Measurements from ENCODE around the gene CYRIA. TPM values are rescaled to one million over a fixed set of nuclear protein-coding genes. Genes with fewer than 3 reads are reported as not detected.

The CYRIA gene
- total and polyA plus RNA-seq, 10 of the 15 experiments (the other 5 are each of a cell fraction or from before 2014, with no cell fraction given) = 3.0 to 13.1 (median 8.5) TPM

DNA sequence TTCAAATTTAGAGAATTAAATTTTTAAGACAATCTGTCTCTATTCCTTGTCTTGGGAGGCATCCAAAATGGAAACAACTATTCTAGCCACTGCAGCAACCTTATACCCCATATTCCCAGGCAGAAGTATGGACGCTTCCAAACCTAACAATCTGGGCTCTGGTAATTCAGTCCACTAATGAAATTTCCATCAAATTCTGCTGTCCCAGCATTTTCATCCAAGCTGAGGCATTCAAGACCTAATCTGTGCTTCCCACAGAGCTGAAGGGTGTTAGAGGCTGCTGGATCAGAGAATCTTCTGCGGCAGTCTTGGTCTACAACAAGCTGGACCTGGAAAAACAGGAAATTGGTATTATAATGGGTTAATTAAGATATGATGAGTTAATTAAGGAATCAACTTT is 42.5 kb upstream of the CYRIA start (continued):
- TF ChIP-seq WRNIP1 (IDR thresholded peaks at IDR 0.05; ENCODE audit: borderline replicate concordance, low read depth, low read length) = no peak
- TF ChIP-seq POLR2AphosphoS2 (IDR thresholded peaks at IDR 0.05; ENCODE audit: low read depth, low read length) = no peak
- no peak for TF ChIP-seq ETV6 (conservative IDR thresholded peaks at IDR 0.05 in 1 of 2, IDR thresholded peaks at IDR 0.05 in 1 of 2; ENCODE audit: borderline replicate concordance in 1 of 2, low read depth in 1 of 2)
- TF ChIP-seq, protein P1, sequence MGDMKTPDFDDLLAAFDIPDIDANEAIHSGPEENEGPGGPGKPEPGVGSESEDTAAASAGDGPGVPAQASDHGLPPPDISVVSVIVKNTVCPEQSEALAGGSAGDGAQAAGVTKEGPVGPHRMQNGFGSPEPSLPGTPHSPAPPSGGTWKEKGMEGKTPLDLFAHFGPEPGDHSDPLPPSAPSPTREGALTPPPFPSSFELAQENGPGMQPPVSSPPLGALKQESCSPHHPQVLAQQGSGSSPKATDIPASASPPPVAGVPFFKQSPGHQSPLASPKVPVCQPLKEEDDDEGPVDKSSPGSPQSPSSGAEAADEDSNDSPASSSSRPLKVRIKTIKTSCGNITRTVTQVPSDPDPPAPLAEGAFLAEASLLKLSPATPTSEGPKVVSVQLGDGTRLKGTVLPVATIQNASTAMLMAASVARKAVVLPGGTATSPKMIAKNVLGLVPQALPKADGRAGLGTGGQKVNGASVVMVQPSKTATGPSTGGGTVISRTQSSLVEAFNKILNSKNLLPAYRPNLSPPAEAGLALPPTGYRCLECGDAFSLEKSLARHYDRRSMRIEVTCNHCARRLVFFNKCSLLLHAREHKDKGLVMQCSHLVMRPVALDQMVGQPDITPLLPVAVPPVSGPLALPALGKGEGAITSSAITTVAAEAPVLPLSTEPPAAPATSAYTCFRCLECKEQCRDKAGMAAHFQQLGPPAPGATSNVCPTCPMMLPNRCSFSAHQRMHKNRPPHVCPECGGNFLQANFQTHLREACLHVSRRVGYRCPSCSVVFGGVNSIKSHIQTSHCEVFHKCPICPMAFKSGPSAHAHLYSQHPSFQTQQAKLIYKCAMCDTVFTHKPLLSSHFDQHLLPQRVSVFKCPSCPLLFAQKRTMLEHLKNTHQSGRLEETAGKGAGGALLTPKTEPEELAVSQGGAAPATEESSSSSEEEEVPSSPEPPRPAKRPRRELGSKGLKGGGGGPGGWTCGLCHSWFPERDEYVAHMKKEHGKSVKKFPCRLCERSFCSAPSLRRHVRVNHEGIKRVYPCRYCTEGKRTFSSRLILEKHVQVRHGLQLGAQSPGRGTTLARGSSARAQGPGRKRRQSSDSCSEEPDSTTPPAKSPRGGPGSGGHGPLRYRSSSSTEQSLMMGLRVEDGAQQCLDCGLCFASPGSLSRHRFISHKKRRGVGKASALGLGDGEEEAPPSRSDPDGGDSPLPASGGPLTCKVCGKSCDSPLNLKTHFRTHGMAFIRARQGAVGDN (IDR thresholded peaks at IDR 0.05) = no peak
- TF ChIP-seq, protein P2, sequence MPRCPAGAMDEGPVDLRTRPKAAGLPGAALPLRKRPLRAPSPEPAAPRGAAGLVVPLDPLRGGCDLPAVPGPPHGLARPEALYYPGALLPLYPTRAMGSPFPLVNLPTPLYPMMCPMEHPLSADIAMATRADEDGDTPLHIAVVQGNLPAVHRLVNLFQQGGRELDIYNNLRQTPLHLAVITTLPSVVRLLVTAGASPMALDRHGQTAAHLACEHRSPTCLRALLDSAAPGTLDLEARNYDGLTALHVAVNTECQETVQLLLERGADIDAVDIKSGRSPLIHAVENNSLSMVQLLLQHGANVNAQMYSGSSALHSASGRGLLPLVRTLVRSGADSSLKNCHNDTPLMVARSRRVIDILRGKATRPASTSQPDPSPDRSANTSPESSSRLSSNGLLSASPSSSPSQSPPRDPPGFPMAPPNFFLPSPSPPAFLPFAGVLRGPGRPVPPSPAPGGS (IDR thresholded peaks at IDR 0.05; ENCODE audit: borderline replicate concordance, insufficient read depth, low read depth, low read length, poor library complexity, severe bottlenecking) = no peak
- no peak for TF ChIP-seq JUND (IDR thresholded peaks at IDR 0.05; ENCODE audit: low read depth, low read length)
- no peak for TF ChIP-seq IKZF2 (IDR thresholded peaks at IDR 0.05)
